Measurements from ENCODE around the gene GK2. TPM values are rescaled to one million over a fixed set of nuclear protein-coding genes. Genes with fewer than 3 reads are reported as not detected.
A peak's percentile ranks its signal among the peaks of the same experiment; 100 is the strongest.

Gene GK2
- not detected for total RNA-seq

DNA sequence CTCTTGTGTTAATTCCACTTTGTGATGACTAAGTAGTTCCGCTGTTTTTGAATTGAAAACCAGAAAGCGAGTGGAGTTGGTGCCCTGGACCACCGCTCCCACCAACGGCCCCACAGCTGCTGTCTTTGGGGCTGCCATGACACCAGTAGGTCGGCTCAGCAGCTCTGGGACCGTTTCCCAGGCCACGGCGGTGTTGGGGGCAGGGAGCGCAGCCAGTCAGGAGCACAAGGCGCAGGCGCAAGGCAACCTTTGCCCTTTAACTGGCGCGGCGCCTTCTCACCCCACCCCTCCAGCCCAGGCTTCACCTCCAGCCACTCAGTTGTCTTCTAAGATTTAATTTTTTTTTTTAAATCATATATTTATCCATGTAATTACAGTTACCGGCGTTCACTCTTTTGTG, at the start of gene GK2:
GK2 (minus strand) TSS at position 166 of the 400 bp plus-strand sequence; CDS start at position 138, 28 bp downstream.
- no peak for ATAC-seq
- intact Hi-C loops (cut with DNase I), result no loop called here
- no peak for DNase-seq (ENCODE audit: low spot score)

DNA sequence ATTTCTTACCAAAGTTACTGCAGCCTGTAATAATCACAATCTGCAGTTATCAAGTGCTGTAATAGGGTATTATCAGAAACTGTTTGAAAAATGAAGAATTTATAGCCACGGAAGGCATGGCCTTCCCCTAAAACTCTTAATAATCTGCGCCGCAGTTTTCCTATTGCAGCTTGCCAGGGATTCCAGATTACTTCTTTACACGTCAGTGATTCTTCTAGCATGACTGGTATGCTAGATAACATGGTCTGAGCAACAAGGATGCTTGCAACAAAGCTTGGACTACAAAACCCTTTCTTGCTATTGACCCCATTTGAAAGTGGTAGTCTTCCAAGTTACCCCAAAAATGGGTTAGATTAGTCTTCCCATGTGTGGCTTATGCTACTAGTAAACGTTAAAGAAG, 47.2 kb upstream of the GK2 start:
- ATAC-seq, result no peak

DNA sequence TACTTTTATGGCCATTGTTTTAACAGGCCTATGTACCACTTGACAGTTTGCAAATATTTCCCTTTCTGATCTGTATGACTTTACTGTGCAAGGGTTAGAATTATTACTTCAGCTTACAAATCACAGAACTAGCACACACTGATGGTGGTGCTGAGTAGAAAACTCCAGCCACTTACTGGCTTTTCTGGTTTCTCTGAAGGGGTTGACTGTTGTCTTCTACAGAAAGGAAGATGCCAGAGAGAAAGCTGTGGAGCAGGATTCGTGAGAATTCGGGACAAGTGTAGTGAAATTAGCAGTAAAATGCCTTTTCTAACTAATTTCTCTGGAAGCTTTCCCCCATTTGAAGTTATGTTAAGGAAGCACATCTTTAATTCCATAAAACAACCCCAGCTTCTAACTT, 46.6 kb upstream of the GK2 start:
- intact Hi-C loops (cut with DNase I), result no loop called here

More for the DNA sequence above, 47.2 kb upstream of the GK2 start:
- no peak for DNase-seq (ENCODE audit: low spot score)
- intact Hi-C loops (cut with DNase I), result no loop called here

DNA sequence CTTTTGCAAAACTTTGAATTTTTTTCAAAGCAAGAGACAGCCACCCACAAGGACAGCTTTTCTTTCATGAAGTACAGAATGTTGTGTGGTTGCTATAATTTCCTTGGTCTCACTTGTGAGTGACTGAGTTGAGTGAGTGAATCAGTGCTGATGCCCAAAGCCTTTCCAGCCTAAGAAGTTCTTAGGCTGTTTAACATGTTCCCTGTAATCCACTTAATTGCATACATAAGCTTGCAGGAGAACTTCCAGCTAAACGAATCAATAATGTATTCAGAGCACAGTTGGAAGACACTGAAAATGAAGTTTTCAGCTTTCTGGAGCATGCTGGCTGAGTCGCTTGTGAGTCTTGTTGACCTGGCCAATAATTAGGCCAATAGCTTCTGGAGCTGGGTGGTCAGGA, 42.0 kb upstream of the GK2 start:
- no peak for ATAC-seq

More for the DNA sequence above, 46.6 kb upstream of the GK2 start:
- DNase-seq (ENCODE audit: low spot score), result no peak
- ATAC-seq, result no peak

DNA sequence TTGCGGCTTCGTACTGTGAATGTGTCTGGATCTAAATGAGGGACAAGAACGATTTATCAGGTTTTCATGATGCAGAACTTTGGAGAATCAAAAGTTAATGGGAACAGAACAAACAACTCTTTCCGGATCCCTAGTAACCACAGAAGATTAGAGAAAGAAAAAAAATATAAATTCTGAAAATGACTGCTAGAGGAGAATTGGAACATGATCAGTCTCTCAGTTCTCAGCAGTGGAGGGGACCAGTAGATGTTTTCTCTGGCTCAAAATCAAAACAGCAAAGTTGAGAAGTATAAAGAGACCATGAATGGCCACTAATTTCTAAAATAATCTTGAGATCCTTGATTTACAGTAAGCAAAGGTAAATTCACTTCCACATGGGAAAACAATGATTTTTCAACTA, 38.1 kb upstream of the GK2 start:
- ATAC-seq (no peak), DNase-seq (ENCODE audit: low spot score) (no peak)
- intact Hi-C loops (cut with DNase I), result no loop called here

More for the DNA sequence above, 42.0 kb upstream of the GK2 start:
- intact Hi-C loops (cut with DNase I), result no loop called here
- no peak for DNase-seq (ENCODE audit: low spot score)

DNA sequence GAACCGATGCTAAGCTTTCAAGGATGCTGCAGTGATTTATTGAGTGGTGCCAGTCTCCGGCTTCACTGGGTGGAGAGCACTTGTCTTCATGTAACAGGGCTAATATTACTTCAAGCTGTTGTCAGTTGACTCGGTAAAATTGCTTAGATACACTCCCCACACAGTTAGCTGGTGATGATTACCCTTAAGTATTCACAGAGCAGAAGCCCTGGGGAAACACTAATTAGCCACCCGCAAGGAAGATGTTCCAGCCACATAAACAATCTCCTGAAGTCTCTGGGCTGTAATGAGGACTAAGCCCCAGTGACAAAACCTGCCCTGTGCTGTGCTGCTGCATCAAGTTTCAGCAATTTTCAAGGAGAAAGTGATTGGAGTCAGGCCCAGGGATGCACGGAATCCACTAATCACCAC, 37.3 kb upstream of the GK2 start:
- peak; percentile 44 for ATAC-seq
- intact Hi-C loops (cut with DNase I), result no loop called here
- no peak for DNase-seq (ENCODE audit: low spot score)

DNA sequence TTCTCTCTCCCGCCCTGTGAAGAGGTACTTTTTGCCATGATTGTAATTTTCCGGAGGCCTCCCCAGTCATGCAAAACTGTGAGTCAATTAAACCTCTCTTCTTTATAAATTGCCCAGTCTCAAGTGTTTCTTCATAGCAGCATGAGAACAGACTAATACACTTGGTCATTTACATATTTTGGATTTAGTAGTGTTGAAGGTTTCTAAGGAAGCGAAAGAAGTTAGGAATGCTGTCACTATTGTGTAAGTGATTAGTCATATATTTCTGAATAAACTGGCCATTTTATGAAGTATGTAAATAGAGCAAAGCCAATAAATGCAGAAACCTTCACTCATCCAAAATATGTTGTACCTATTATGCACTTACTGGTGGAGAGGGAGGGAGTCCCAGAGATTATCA, 34.4 kb upstream of the GK2 start:
- no peak for ATAC-seq
- intact Hi-C loops (cut with DNase I), result no loop called here
- no peak for DNase-seq (ENCODE audit: low spot score)

DNA sequence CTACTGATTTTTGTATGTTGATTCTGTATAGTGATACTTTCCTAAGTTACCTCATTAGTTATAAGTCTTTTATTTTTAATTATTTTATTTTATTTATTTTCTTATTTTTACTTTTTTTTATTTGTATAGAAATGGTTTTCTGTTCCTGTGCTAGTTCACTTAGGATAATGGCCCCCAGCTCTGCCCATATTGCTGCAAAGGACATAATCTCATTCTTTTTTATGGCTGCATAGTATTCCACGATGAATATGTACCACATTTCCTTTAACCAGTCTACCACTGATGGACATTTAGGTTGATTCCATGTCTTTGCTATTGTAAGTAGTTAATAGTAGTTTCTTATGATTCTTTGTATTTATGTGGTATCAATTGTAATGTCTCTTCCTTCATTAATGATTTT, 31.5 kb upstream of the GK2 start:
- intact Hi-C loops (cut with DNase I), result no loop called here
- no peak for DNase-seq (ENCODE audit: low spot score)
- ATAC-seq, result no peak

DNA sequence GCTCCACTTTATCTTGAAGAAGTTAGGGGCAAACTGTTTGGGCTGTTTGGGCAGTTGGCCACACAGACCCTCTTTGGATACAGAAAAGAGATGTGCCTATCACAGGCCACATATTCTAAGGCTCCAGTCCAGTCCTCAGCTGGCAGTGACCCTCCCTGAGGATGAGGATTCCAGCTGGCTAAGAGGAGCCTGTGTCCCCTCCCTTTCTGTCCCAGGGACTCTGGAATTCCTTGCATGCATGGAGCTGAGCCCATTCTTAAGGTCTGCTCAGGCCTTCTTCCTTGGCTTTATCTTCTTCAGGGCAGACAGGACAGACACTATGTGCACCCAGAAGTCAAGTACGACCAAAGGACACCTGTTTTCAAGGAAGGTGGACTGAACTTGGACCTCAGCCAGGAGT, 23.8 kb upstream of the GK2 start:
- intact Hi-C loops (cut with DNase I), result no loop called here
- ATAC-seq (no peak), DNase-seq (ENCODE audit: low spot score) (no peak)

DNA sequence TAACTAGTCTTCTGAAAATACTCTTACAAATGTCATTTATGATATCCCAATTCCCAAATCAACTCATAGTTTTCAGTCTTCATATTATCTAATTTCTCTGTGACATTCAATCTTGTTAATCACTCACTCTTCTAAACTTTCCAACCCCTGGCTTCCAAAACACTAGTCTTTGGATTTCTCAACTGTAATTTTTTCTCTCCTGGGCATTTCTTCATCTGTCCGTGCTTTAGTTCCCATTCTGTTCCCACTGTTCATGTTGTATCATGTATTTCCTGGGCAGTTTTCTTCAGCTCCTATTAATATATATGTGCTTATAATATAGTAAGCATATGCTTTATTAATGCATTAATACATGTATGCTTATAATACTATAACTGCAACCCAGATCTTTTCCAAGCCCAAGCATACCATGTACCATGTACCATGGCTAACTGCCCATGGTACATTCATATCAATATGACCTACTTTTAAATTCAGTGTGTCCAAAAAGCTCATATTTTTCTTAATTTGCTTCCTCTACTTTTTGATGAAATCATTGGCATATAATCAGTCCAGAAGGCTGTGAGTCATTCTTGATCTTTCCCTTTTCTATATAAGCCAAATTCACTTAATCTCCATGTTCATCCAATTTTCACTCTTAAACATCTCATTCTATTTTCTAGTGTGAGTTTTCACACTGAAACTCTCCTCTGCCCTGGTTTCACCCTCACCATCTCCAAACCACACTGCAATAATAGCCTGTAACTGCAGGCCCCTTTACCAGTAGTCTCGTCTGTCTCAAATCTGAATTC, 21.3 kb upstream of the GK2 start:
- intact Hi-C loops (cut with DNase I), result no loop called here
- DNase-seq (ENCODE audit: low spot score) (no peak), ATAC-seq (no peak)

DNA sequence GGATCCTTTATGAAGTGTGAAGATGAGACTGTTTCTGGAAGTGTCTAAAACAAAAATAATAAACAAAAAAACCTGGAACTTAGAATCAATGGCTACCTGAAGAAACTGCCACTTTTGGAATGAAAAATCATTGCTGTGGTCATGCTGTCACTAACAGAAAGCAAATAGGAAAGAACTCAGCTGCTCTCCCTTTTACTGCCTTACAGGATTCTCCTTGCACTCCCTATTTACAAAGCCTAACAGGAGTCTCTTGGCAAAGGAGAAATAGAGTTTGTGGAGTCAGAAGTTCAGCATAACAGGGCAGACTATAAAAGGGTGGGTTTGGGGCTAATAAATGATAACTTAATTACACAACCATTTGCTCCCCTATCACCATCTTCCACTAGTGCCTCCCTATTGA, 19.0 kb upstream of the GK2 start:
- ATAC-seq (no peak), DNase-seq (ENCODE audit: low spot score) (no peak)
- intact Hi-C loops (cut with DNase I), result no loop called here

DNA sequence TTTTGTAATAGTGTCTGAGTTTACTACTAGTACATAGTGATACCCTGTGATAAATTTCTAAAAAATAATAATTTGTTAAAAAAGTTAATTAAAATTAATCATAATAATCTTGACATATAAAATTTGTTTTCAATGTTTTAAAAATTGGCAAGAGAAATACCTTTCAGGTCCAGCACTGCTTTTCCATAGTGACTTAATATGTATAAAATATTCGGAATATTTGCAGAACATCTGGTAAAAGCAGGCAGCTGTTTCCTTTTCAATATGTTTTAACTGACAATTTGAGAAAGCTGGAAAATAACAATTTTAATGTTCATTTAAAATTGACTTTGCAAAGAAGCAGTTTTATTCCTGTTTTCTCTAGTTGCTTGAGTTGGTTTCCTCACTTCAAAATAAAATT, 17.6 kb upstream of the GK2 start:
- no peak for DNase-seq (ENCODE audit: low spot score)
- intact Hi-C loops (cut with DNase I), result no loop called here
- ATAC-seq, result no peak

DNA sequence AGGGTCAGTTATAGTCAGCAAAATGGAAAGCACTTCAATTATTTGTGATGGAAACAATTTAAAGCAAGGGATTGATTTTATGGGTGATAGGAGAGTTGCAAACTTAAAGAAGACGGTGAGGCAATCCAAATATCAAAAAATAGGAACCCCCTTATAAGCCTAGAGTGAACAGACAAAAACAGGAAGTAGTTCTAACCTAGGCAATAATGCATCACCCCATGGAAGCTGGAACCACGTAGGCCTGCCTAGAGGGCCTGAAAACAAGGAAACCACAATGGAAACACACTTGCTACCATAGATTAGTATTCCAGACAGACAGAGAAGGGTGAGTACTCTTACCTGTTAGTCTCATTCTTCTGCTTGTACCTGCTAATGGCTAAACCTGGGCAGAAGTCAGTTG, 13.5 kb upstream of the GK2 start:
- intact Hi-C loops (cut with DNase I), result no loop called here
- DNase-seq (ENCODE audit: low spot score) (no peak), ATAC-seq (no peak)

DNA sequence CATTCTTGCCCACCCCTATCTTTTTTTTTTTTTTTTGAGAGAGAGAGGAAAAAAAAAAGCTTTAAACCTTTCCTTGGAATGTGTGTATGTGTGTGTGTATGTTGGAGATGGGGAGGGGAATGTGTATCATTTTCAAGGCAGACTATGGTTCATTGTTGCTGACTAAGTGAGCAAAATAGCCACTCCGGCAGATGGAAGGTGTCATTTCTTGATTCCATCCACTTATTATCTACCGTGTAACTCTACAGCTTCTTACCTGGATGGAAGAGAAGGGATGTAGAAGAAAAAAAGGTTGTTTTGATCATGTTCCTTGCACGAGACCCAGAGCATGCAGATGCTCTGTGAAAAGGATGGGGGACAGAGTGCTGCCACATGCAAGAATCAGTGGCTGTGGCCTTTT, 5.9 kb upstream of the GK2 start:
- intact Hi-C loops (cut with DNase I), result no loop called here
- DNase-seq (ENCODE audit: low spot score) (no peak), ATAC-seq (no peak)

DNA sequence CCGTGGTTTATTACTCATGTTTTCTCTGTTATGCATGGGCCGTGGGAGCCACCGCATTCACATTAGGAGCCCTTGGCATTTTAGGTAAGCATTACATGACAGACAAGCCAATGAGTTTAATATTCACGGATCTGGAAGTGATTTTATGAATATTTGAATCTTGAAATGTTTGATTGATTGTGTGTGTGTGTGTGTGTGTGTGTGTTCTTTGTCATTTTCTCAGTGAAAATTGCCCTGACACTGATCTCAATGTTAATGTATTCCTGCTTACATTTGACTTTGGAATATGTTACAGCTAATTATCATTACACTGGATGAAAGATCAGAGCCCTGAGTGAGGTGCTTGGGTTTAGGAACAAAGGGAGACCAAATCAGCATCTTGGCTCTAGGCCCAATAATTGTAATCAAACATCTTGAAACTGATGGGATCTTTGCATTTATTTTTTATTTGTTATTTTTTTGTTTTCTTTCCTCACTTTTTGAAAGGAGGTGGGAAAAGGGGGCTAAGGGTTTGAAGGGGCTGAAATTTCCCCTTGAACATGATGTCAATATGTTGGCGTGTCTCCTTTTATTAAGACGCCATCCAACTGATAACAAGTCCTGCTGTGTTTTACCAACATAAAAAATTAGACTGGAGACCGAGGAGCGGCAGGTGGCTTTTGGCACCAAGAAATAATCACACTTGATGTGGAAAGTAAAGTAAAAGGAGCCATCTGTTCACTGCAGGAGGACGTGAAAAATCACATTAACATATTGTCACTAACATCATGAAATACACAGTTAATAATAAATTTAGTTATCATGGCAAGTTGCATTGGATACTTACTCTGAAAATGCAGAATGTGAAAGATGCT, 5.2 kb upstream of the GK2 start:
- ATAC-seq, result no peak
- DNase-seq (ENCODE audit: low spot score), result no peak
- intact Hi-C loops (cut with DNase I), result no loop called here

DNA sequence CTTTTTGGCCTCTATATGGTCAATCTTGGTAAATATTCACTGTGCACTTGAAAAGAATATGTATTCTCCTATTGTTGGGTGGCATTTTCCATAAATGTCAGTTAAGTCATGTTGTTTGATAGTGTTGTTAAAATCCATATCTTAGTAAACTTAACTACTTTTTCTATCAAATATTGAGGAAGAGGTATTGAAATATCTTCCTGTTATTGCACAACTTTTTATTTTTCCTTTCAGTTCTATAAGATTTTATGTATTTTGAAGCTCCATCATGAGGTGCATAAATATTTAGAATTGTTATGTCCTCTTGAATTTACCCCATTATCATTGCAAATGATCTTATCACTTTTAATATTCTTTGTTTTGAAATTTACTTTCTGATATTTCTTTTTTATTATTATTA, 3.4 kb downstream of the GK2 start:
- ATAC-seq (no peak), DNase-seq (ENCODE audit: low spot score) (no peak)
- intact Hi-C loops (cut with DNase I), result no loop called here

DNA sequence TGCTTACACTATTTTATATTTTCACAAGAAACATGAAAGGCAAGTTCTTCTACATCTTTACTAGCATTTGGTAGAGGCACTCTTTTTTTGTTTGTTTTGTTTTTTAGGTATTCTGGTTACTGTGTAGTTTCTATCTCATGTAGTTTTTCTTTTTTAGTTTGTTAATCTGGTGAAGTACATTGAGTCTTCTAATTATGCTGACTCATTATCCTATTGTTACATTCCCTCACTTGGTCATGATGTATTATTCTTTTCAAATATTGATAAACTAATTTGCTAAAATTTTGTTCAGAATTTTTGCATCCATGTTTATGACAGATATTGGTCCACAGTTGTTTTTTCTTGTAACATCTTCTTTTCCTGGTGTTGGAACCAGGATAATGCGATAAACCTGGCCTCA, 4.7 kb downstream of the GK2 start:
- intact Hi-C loops (cut with DNase I), result no loop called here
- ATAC-seq, result no peak
- no peak for DNase-seq (ENCODE audit: low spot score)

DNA sequence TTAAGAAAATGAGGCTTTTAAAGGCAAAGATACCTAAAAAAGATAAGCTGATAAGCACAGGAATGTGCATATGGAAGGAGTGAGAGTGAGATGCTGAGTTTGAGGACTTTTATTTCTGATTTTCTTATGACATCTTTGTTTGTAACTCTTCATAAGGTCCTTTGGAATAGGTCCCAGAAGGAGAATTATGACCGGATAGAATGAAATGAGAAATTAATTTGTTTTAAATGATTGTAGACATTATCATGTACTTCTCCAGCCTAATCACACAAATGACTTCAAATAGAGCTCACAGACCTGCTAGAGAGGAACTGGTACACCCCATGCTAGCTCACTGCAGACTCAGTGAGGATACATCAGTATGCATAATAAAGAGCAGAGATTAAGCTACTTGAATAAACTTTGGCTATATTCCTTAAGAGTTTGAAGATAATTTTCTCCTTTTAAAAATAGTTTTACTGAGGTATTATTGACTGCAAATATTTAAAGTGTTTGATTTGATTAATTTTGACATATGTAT, 5.6 kb downstream of the GK2 start:
- intact Hi-C loops (cut with DNase I), result no loop called here
- ATAC-seq (no peak), DNase-seq (ENCODE audit: low spot score) (no peak)

DNA sequence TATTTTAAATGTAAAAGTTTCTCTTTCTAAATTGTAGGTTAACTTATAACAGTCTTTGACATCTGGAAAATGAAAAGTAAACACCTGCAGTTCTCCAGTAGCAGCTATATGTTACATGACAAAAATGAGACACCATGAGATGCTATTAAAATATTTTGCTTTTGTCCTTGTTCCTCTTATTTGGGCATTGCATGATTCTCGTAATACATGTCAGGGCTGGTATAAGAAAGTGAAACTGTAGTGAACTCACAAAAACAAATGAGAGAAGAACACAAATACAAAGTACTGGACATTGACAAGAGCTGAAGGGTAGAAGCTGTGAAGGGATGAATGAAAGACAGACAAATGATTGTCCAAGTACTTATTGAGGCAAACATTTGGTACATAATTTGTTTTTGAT, 9.0 kb downstream of the GK2 start:
- intact Hi-C loops (cut with DNase I), result no loop called here
- DNase-seq (ENCODE audit: low spot score), result no peak
- no peak for ATAC-seq

DNA sequence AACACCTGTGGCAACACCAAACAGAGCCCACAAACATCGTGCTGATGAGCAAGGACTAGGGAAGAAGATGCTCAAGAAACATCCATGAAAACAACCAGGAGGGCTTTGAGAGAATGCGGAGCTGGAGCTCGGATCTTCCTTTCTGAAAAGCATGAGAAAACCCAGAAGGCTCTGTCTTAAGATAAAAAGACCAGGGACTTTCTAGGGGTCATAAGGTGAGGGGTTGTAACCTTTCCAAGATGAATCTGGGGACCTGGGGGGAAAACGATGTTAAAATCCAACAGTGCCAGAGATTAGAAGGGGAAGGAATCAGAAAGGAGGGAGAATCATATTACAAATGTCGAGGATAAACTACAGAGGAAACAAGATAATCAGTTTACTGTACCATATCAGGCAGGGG, 10.1 kb downstream of the GK2 start:
- no peak for DNase-seq (ENCODE audit: low spot score)
- no peak for ATAC-seq
- intact Hi-C loops (cut with DNase I), result no loop called here

Data from sciatic nerve (tissue), 2 donors.